Activated CD4-positive, alpha-beta T cell treated with anti-CD3 and anti-CD28 coated beads for 36 hours (primary cell): ENCODE measurements around the gene STOML1. TPM values are rescaled to one million over a fixed set of nuclear protein-coding genes. Genes with fewer than 3 reads are reported as not detected.
"Not testable (repeated sequence)": the region's sequence is repeated elsewhere in the genome, so short reads cannot be mapped to it uniquely, and the experiment has no call there.

Source experiments
- ATAC-seq: fragments of 200-7000 bp; cut with Tn5 transposase; one replicate; pipeline ENCODE4 v1.10.0; 2021; ENCODE audit warnings: mild to moderate bottlenecking, moderate library complexity
- CTCF ChIA-PET: fragments of 350-600 bp; sonication (Branson Sonifier 250); formaldehyde crosslinking; loops from one replicate; lab custom pipeline; 2021; ENCODE audit warnings: antibody characterized with exemption; lab: Charles Lee
- POLR2A ChIA-PET: fragments of 350-600 bp; sonication (Branson Sonifier 250); formaldehyde crosslinking; loops from one replicate; lab custom pipeline; 2021; ENCODE audit warnings: antibody characterized with exemption, inconsistent platforms; lab: Charles Lee
- DNase-seq: peaks from one replicate; pipeline ENCODE4 v3.0.0-alpha.2; 2020
- H3K27ac Mint-ChIP-seq: one replicate; pipeline ENCODE4 v1.8.0; 2021; ENCODE audit warnings: mixed read lengths
- H3K27me3 Mint-ChIP-seq: one replicate; pipeline ENCODE4 v1.8.0; 2021; ENCODE audit warnings: mixed read lengths
- H3K36me3 Mint-ChIP-seq: one replicate; pipeline ENCODE4 v1.8.0; 2021; ENCODE audit warnings: low read depth, mixed read lengths
- H3K4me1 Mint-ChIP-seq: one replicate; pipeline ENCODE4 v1.8.0; 2021; ENCODE audit warnings: mixed read lengths
- H3K4me3 Mint-ChIP-seq: one replicate; pipeline ENCODE4 v1.8.0; 2021; ENCODE audit warnings: mild to moderate bottlenecking, moderate library complexity, mixed read lengths
- H3K9me3 Mint-ChIP-seq: one replicate; pipeline ENCODE4 v1.8.0; 2021; ENCODE audit warnings: low read depth, mixed read lengths
- intact Hi-C, 2 experiments: fragments of 100-400 bp; cut with DNase I in 1 of 2; cut with micrococcal nuclease in 1 of 2; formaldehyde crosslinking; loops; one replicate each; pipeline versions ENCODE4 v1.14.2 to v1.15.1; 2022 to 2024; cut with DNase I, micrococcal nuclease
- total RNA-seq, 2 experiments: library from RNA; stranded (reverse); gene quantifications; one replicate each; pipeline ENCODE4 v1.2.3, GENCODE V29; 2021

Gene STOML1
- total RNA-seq, 2 experiments from 2014 or later = 6.3 to 7.1 TPM

GRCh38 chr15:73965094-73965757 lies 26.9 kb downstream of the STOML1 start:
- Mint-ChIP-seq H3K27me3 (no peaks in the 10 kb centered on the region), H3K27ac (peak overlapping the region; percentile 76), H3K36me3 (no peaks in the 10 kb centered on the region), H3K9me3 (no peaks in the 10 kb centered on the region), H3K4me3 (peak overlapping the region; percentile 66), H3K4me1 (peaks cover 25% of the 10 kb centered on the region)
- DNase-seq = peak; percentile 82
- intact Hi-C loops = loop anchor here (1.0 to 5.0 kb wide), 6 partner anchors 8 to 497 kb away; partner anchors contain the start of genes LOXL1 (in 1 of the 2), PML (in 1 of the 2) and UBL7 (in 1 of the 2)
- POLR2A ChIA-PET = interaction anchor here (1.5 kb wide), 1 partner anchor 9 kb away, joined by 3 read pairs; no protein-coding TSS in a partner anchor
- peak; percentile 74 for ATAC-seq
- CTCF ChIA-PET = interaction anchor here (0.6 to 4.0 kb wide), 21 partner anchors 9 to 638 kb away, joined by 3 to 27 read pairs (median 5); partner anchors contain the start of genes PML, STOML1 and TBC1D21

GRCh38 chr15:73964736-73965093 lies 27.4 kb downstream of the STOML1 start:
- intact Hi-C loops = loop anchor here (1.0 to 5.0 kb wide), 9 partner anchors 9 to 498 kb away; partner anchors contain the start of genes LOXL1 (in 1 of the 2), PML (in 1 of the 2) and UBL7 (in 1 of the 2)
- POLR2A ChIA-PET = no interaction called here
- peak; percentile 93 for DNase-seq

GRCh38 chr15:73962433-73962832 lies 29.7 kb downstream of the STOML1 start:
- H3K36me3 Mint-ChIP-seq = no peaks in the 10 kb centered on the region
- CTCF ChIA-PET = interaction anchor here (2.3 kb wide), 1 partner anchor 10 kb away, joined by 5 read pairs; no protein-coding TSS in a partner anchor
- DNase-seq = no peak
- POLR2A ChIA-PET = no interaction called here
- no peaks in the 10 kb centered on the region for H3K27me3 Mint-ChIP-seq
- H3K4me3 Mint-ChIP-seq = no peak overlapping the region
- H3K27ac Mint-ChIP-seq = no peak overlapping the region
- intact Hi-C loops = no loop called here
- no peaks in the 10 kb centered on the region for H3K9me3 Mint-ChIP-seq
- peaks cover 44% of the 10 kb centered on the region for H3K4me1 Mint-ChIP-seq
- ATAC-seq = no peak

More at GRCh38 chr15:73964736-73965093, 27.4 kb downstream of the STOML1 start:
- H3K27me3 Mint-ChIP-seq = no peaks in the 10 kb centered on the region
- H3K4me1 Mint-ChIP-seq = peaks cover 27% of the 10 kb centered on the region
- ATAC-seq = peak; percentile 74
- no peaks in the 10 kb centered on the region for H3K36me3 Mint-ChIP-seq
- H3K27ac Mint-ChIP-seq = peak overlapping the region; percentile 76
- H3K9me3 Mint-ChIP-seq = no peaks in the 10 kb centered on the region
- CTCF ChIA-PET = interaction anchor here (0.6 to 4.0 kb wide), 19 partner anchors 8 to 198 kb away, joined by 3 to 27 read pairs (median 5); partner anchors contain the start of gene TBC1D21
- peak overlapping the region; percentile 66 for H3K4me3 Mint-ChIP-seq

- H3K36me3 Mint-ChIP-seq, H3K4me3 Mint-ChIP-seq, POLR2A ChIA-PET, ATAC-seq, H3K9me3 Mint-ChIP-seq, H3K27me3 Mint-ChIP-seq, intact Hi-C loops, DNase-seq: not testable (repeated sequence)
- CTCF ChIA-PET = interaction anchor here (0.7 to 2.3 kb wide), 6 partner anchors 10 to 169 kb away, joined by 3 to 13 read pairs (median 4); no protein-coding TSS in a partner anchor
- Mint-ChIP-seq H3K27ac (peak overlapping the region; percentile 63), H3K4me1 (peaks cover 39% of the 10 kb centered on the region)
Measured at GRCh38 chr15:73960472-73961070, 31.5 kb downstream of the STOML1 start.

GRCh38 chr15:73959801-73960200 lies 32.3 kb downstream of the STOML1 start:
- intact Hi-C loops = no loop called here
- no peak overlapping the region for H3K27ac Mint-ChIP-seq

GRCh38 chr15:73959012-73959581 lies 33.0 kb downstream of the STOML1 start:
- CTCF ChIA-PET = interaction anchor here (0.6 to 1.1 kb wide), 7 partner anchors 8 to 674 kb away, joined by 3 to 4 read pairs (median 3); no protein-coding TSS in a partner anchor
- Mint-ChIP-seq H3K27ac (peak overlapping the region; percentile 4), H3K4me3 (no peak overlapping the region), H3K27me3 (no peaks in the 10 kb centered on the region), H3K4me1 (peaks cover 29% of the 10 kb centered on the region), H3K9me3 (no peaks in the 10 kb centered on the region), H3K36me3 (no peaks in the 10 kb centered on the region)
- intact Hi-C loops = no loop called here
- DNase-seq (peak; percentile 57), ATAC-seq (peak; percentile 97)
- POLR2A ChIA-PET = no interaction called here

More at GRCh38 chr15:73959801-73960200, 32.3 kb downstream of the STOML1 start:
- ChIA-PET POLR2A (no interaction called here), CTCF (interaction anchor here (0.6 to 2.1 kb wide), 5 partner anchors 9 to 673 kb away, joined by 3 to 13 read pairs (median 4); no protein-coding TSS in a partner anchor)
- Mint-ChIP-seq H3K27me3 (no peaks in the 10 kb centered on the region), H3K9me3 (no peaks in the 10 kb centered on the region), H3K4me1 (peaks cover 32% of the 10 kb centered on the region), H3K4me3 (no peak overlapping the region), H3K36me3 (no peaks in the 10 kb centered on the region)
- no peak for ATAC-seq
- no peak for DNase-seq

GRCh38 chr15:73957785-73958184 lies 34.3 kb downstream of the STOML1 start:
- Mint-ChIP-seq H3K4me1 (peaks cover 29% of the 10 kb centered on the region), H3K4me3 (no peak overlapping the region), H3K9me3 (no peaks in the 10 kb centered on the region), H3K36me3 (no peaks in the 10 kb centered on the region), H3K27ac (no peak overlapping the region), H3K27me3 (no peaks in the 10 kb centered on the region)
- CTCF ChIA-PET = interaction anchor here (0.8 to 1.4 kb wide), 2 partner anchors 37 to 377 kb away, joined by 3 to 4 read pairs; no protein-coding TSS in a partner anchor
- no peak for ATAC-seq
- DNase-seq = no peak
- POLR2A ChIA-PET = no interaction called here
- intact Hi-C loops = no loop called here

- ATAC-seq (no peak), DNase-seq (no peak)
- Mint-ChIP-seq H3K27me3 (no peaks in the 10 kb centered on the region), H3K36me3 (no peaks in the 10 kb centered on the region), H3K27ac (no peak overlapping the region), H3K9me3 (no peaks in the 10 kb centered on the region), H3K4me1 (peaks cover 29% of the 10 kb centered on the region), H3K4me3 (no peak overlapping the region)
- intact Hi-C loops = no loop called here
- ChIA-PET POLR2A (no interaction called here), CTCF (interaction anchor here (0.8 to 1.4 kb wide), 6 partner anchors 10 to 376 kb away, joined by 3 to 9 read pairs (median 4); no protein-coding TSS in a partner anchor)
Measured at GRCh38 chr15:73957276-73957675, 34.8 kb downstream of the STOML1 start.

GRCh38 chr15:73956743-73957135 lies 35.4 kb downstream of the STOML1 start:
- Mint-ChIP-seq H3K27me3 (no peaks in the 10 kb centered on the region), H3K9me3 (no peaks in the 10 kb centered on the region), H3K4me1 (peaks cover 31% of the 10 kb centered on the region), H3K36me3 (no peaks in the 10 kb centered on the region), H3K27ac (no peak overlapping the region), H3K4me3 (no peak overlapping the region)
- ChIA-PET CTCF (interaction anchor here (0.5 to 1.4 kb wide), 7 partner anchors 10 to 333 kb away, joined by 3 to 9 read pairs (median 3); no protein-coding TSS in a partner anchor), POLR2A (no interaction called here)
- intact Hi-C loops = no loop called here
- no peak for ATAC-seq
- no peak for DNase-seq

- DNase-seq (no peak), ATAC-seq (no peak)
- ChIA-PET CTCF (interaction anchor here (0.5 to 1.4 kb wide), 6 partner anchors 11 to 332 kb away, joined by 3 to 9 read pairs (median 4); no protein-coding TSS in a partner anchor), POLR2A (no interaction called here)
- Mint-ChIP-seq H3K4me3 (no peak overlapping the region), H3K27ac (no peak overlapping the region), H3K9me3 (no peaks in the 10 kb centered on the region), H3K27me3 (no peaks in the 10 kb centered on the region), H3K36me3 (no peaks in the 10 kb centered on the region), H3K4me1 (peaks cover 33% of the 10 kb centered on the region)
- intact Hi-C loops = no loop called here
Measured at GRCh38 chr15:73955861-73956742, 36.0 kb downstream of the STOML1 start.
